Fibroblast of lung (primary cell): ENCODE data around the gene MIGA2.

ENCODE experiments used
- EZH2 ChIP-seq: IDR thresholded peaks from 2 replicates; pipeline ENCODE4 v1.5.1; 2012; ENCODE audit warnings: low read length, control low read depth, mild to moderate bottlenecking; ENCODE audit errors: missing control alignments
- TF ChIP-seq, protein P1 (sequence below), 2 donors: IDR thresholded peaks in 1 of 2; conservative IDR thresholded peaks in 1 of 2; 1 replicate in 1 of 2; 2 replicates in 1 of 2; pipeline ENCODE4 v1.5.1; 2011 to 2012; ENCODE audit warnings: low read length in 2 of 2, control low read depth in 1 of 2, inconsistent platforms in 1 of 2, low read depth in 1 of 2, mild to moderate bottlenecking in 1 of 2

DNA sequence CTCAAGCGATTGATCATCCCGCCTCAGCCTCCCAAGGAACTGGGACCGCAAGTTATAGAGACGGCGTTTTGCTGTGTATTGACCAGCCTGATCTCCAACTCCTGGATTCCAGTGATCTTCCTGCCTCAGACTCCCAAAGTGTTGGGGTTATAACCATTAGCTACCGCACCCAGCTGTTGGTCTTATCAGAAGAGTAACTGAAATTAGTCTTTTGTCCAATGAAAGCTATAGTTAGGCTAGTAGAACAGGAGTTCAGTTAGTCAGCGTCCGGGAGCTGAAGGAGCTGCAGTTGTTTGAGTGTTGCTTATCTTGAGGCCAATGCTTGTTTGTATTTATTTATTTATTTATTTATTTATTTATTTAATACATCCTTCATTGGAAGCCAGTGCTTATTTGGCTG, 3.2 kb upstream of the MIGA2 start:
- TF ChIP-seq, protein P1, sequence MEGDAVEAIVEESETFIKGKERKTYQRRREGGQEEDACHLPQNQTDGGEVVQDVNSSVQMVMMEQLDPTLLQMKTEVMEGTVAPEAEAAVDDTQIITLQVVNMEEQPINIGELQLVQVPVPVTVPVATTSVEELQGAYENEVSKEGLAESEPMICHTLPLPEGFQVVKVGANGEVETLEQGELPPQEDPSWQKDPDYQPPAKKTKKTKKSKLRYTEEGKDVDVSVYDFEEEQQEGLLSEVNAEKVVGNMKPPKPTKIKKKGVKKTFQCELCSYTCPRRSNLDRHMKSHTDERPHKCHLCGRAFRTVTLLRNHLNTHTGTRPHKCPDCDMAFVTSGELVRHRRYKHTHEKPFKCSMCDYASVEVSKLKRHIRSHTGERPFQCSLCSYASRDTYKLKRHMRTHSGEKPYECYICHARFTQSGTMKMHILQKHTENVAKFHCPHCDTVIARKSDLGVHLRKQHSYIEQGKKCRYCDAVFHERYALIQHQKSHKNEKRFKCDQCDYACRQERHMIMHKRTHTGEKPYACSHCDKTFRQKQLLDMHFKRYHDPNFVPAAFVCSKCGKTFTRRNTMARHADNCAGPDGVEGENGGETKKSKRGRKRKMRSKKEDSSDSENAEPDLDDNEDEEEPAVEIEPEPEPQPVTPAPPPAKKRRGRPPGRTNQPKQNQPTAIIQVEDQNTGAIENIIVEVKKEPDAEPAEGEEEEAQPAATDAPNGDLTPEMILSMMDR (conservative IDR thresholded peaks at IDR 0.05 in 1 of 2, IDR thresholded peaks at IDR 0.05 in 1 of 2; ENCODE audit: low read depth in 1 of 2, low read length in 2 of 2): no peak
- TF ChIP-seq EZH2: no peak
